Stomach smooth muscle (tissue), 2 donors: Measurements from ENCODE around the gene CYP27A1.
A peak's percentile ranks its signal among the peaks of the same experiment; 100 is the strongest.

ENCODE experiments used
- H3K27ac ChIP-seq: one replicate; pipeline ENCODE4 v1.7.0; 2013; ENCODE audit warnings: mild to moderate bottlenecking, low read length, inconsistent platforms
- H3K27me3 ChIP-seq, 2 donors: one replicate each; pipeline ENCODE4 v1.7.0; 2013; ENCODE audit warnings: low read length in 2 of 2; ENCODE audit not compliant: insufficient read depth in 2 of 2, control insufficient read depth in 1 of 2
- H3K36me3 ChIP-seq, 2 donors: one replicate each; pipeline ENCODE4 v1.7.0; 2013; ENCODE audit warnings: low read length in 2 of 2; ENCODE audit not compliant: control insufficient read depth in 2 of 2, insufficient read depth in 2 of 2
- H3K4me1 ChIP-seq: one replicate; pipeline ENCODE4 v1.7.0; 2013; ENCODE audit warnings: low read length; ENCODE audit not compliant: control insufficient read depth, insufficient read depth
- H3K4me3 ChIP-seq, 2 donors: one replicate each; pipeline ENCODE4 v1.7.0; 2013; ENCODE audit warnings: low read length in 2 of 2
- H3K9ac ChIP-seq, 2 donors: one replicate each; pipeline ENCODE4 v1.7.0; 2013; ENCODE audit warnings: low read length in 2 of 2, mild to moderate bottlenecking in 1 of 2
- H3K9me3 ChIP-seq, 2 donors: one replicate each; pipeline ENCODE4 v1.7.0; 2013; ENCODE audit warnings: low read length in 2 of 2; ENCODE audit not compliant: control insufficient read depth in 2 of 2
- donor health status: healthy.
- donor health status: Pancreatic carcinoma.

CYP27A1 gene

GRCh38 chr2:218773881-218774280 is 8.1 kb upstream of the CYP27A1 start:
- no peaks in the 10 kb centered on the region for H3K36me3 ChIP-seq
- H3K4me3 ChIP-seq, result no peak overlapping the region
- no peaks in the 10 kb centered on the region for H3K4me1 ChIP-seq
- H3K27ac ChIP-seq, result no peak overlapping the region
- no peaks in the 10 kb centered on the region for H3K27me3 ChIP-seq
- H3K9ac ChIP-seq, result no peak overlapping the region
- H3K9me3 ChIP-seq, result no peaks in the 10 kb centered on the region

GRCh38 chr2:218776488-218776887 is 5.5 kb upstream of the CYP27A1 start:
- no peak overlapping the region for H3K27ac ChIP-seq

GRCh38 chr2:218777276-218777990 is 4.5 kb upstream of the CYP27A1 start:
- no peak overlapping the region for H3K4me3 ChIP-seq

More at GRCh38 chr2:218776488-218776887, 5.5 kb upstream of the CYP27A1 start:
- Histone ChIP-seq H3K4me1 (no peaks in the 10 kb centered on the region), H3K27me3 (peaks cover 0 to 2% of the 10 kb centered on the region in 2 donors), H3K4me3 (no peak overlapping the region), H3K9me3 (no peaks in the 10 kb centered on the region), H3K9ac (no peak overlapping the region), H3K36me3 (no peaks in the 10 kb centered on the region)

GRCh38 chr2:218780046-218780445 is 1.9 kb upstream of the CYP27A1 start:
- Histone ChIP-seq H3K9me3 (no peaks in the 10 kb centered on the region), H3K4me1 (no peaks in the 10 kb centered on the region), H3K9ac (no peak overlapping the region), H3K27me3 (peaks cover 8 to 9% of the 10 kb centered on the region in 2 donors), H3K4me3 (no peak overlapping the region), H3K36me3 (no peaks in the 10 kb centered on the region), H3K27ac (no peak overlapping the region)

More at GRCh38 chr2:218777276-218777990, 4.5 kb upstream of the CYP27A1 start:
- Histone ChIP-seq H3K9me3 (no peaks in the 10 kb centered on the region), H3K4me1 (no peaks in the 10 kb centered on the region), H3K36me3 (no peaks in the 10 kb centered on the region), H3K9ac (no peak overlapping the region), H3K27me3 (peaks cover 5 to 8% of the 10 kb centered on the region in 2 donors), H3K27ac (no peak overlapping the region)

- H3K27me3 ChIP-seq, result peaks cover 8 to 9% of the 10 kb centered on the region in 2 donors
- H3K36me3 ChIP-seq, result no peaks in the 10 kb centered on the region
- H3K27ac ChIP-seq, result peak overlapping the region; percentile 41
Measured at GRCh38 chr2:218780851-218781690, 876 bp upstream of the CYP27A1 start.

GRCh38 chr2:218782528-218782844 is 539 bp downstream of the CYP27A1 start:
- H3K27ac ChIP-seq, result peak overlapping the region; percentile 41
- peaks cover 8 to 9% of the 10 kb centered on the region in 2 donors for H3K27me3 ChIP-seq
- no peaks in the 10 kb centered on the region for H3K4me1 ChIP-seq
- peak overlapping the region; percentile 64 to 77 for H3K4me3 ChIP-seq
- no peaks in the 10 kb centered on the region for H3K36me3 ChIP-seq
- no peaks in the 10 kb centered on the region for H3K9me3 ChIP-seq
- H3K9ac ChIP-seq, result peak overlapping the region; percentile 58 to 60

More at GRCh38 chr2:218780851-218781690, 876 bp upstream of the CYP27A1 start:
- no peaks in the 10 kb centered on the region for H3K4me1 ChIP-seq
- H3K9ac ChIP-seq, result peak overlapping the region; percentile 51 to 60
- peak overlapping the region; percentile 64 to 77 for H3K4me3 ChIP-seq
- no peaks in the 10 kb centered on the region for H3K9me3 ChIP-seq

- H3K9ac ChIP-seq, result no peak overlapping the region
- peaks cover 0 to 3% of the 10 kb centered on the region in 2 donors for H3K36me3 ChIP-seq
- no peaks in the 10 kb centered on the region for H3K4me1 ChIP-seq
- H3K9me3 ChIP-seq, result no peaks in the 10 kb centered on the region
- H3K27me3 ChIP-seq, result peaks cover 8 to 9% of the 10 kb centered on the region in 2 donors
- H3K4me3 ChIP-seq, result peak overlapping the region in 1 of 2 donors; percentile 77
- H3K27ac ChIP-seq, result no peak overlapping the region
Measured at GRCh38 chr2:218783688-218784087, 1.7 kb downstream of the CYP27A1 start.

- Histone ChIP-seq H3K36me3 (peaks cover 0 to 3% of the 10 kb centered on the region in 2 donors), H3K4me1 (no peaks in the 10 kb centered on the region), H3K27ac (no peak overlapping the region), H3K9ac (no peak overlapping the region), H3K27me3 (peaks cover 8 to 9% of the 10 kb centered on the region in 2 donors), H3K4me3 (no peak overlapping the region), H3K9me3 (no peaks in the 10 kb centered on the region)
Measured at GRCh38 chr2:218785103-218785502, 3.2 kb downstream of the CYP27A1 start.

GRCh38 chr2:218786133-218786532 is 4.2 kb downstream of the CYP27A1 start:
- Histone ChIP-seq H3K4me3 (no peak overlapping the region), H3K36me3 (peaks cover 0 to 3% of the 10 kb centered on the region in 2 donors), H3K9ac (no peak overlapping the region), H3K27ac (no peak overlapping the region), H3K9me3 (no peaks in the 10 kb centered on the region), H3K27me3 (peaks cover 7 to 8% of the 10 kb centered on the region in 2 donors), H3K4me1 (no peaks in the 10 kb centered on the region)

GRCh38 chr2:218788529-218789255 is 6.7 kb downstream of the CYP27A1 start:
- Histone ChIP-seq H3K9me3 (no peaks in the 10 kb centered on the region), H3K27me3 (peaks cover 0 to 2% of the 10 kb centered on the region in 2 donors), H3K9ac (no peak overlapping the region), H3K36me3 (peaks cover 0 to 3% of the 10 kb centered on the region in 2 donors), H3K27ac (no peak overlapping the region), H3K4me1 (no peaks in the 10 kb centered on the region), H3K4me3 (no peak overlapping the region)
